ENCODE results near the gene MCM10. TPM values are rescaled to one million over a fixed set of nuclear protein-coding genes. Genes with fewer than 3 reads are reported as not detected.

Gene MCM10
- total RNA-seq, 4 donors from 2014 or later, result 0.22 TPM; not detected in 3

DNA sequence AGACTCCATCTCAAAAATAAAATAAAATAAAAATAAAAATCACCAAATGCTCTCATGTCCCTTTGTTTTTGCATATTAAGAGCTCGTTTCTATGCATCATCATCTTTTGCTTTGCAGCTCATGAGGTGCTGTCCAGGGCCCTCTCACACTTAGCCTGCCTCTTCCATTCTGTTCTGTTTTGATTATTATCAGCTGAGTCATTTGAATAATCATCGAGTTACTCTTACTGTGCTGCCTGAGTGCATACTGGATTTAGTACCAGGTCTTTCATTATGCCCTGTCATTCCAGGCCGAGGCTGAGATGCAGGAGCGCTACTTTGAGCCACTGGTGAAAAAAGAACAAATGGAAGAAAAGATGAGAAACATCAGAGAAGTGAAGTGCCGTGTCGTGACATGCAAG is 39.8 kb downstream of the MCM10 start:
- TF ChIP-seq, protein P1, sequence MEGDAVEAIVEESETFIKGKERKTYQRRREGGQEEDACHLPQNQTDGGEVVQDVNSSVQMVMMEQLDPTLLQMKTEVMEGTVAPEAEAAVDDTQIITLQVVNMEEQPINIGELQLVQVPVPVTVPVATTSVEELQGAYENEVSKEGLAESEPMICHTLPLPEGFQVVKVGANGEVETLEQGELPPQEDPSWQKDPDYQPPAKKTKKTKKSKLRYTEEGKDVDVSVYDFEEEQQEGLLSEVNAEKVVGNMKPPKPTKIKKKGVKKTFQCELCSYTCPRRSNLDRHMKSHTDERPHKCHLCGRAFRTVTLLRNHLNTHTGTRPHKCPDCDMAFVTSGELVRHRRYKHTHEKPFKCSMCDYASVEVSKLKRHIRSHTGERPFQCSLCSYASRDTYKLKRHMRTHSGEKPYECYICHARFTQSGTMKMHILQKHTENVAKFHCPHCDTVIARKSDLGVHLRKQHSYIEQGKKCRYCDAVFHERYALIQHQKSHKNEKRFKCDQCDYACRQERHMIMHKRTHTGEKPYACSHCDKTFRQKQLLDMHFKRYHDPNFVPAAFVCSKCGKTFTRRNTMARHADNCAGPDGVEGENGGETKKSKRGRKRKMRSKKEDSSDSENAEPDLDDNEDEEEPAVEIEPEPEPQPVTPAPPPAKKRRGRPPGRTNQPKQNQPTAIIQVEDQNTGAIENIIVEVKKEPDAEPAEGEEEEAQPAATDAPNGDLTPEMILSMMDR (IDR thresholded peaks at IDR 0.05), result no peak
- TF ChIP-seq POLR2A (IDR thresholded peaks at IDR 0.05) (no peak), EP300 (IDR thresholded peaks at IDR 0.05) (no peak)
- WGBS, 2 donors, result 83 to 90% methylated on average over 6 of the region's 6 CpGs
- no peak for DNase-seq (ENCODE audit: low spot score in 2 of 2)

DNA sequence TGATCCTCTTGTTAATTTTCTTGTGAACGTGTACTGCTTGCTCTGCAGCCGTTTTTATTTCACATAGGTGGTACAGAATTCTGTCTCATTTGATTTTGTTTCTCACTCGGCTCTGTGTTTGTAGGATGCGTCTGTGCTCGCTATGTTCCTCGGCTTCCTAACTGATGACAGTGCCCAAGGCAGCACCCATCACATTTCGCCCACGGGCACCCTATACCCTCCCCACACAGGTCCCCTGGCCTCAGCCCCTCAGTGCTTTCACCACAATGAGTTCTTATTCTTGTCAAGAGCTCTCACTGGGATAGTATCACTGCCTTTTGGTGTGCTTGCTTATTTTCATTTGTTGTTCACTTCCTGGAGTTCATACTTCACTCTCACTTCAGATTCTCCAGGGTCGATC is 44.7 kb downstream of the MCM10 start:
- H3K4me1 ChIP-seq, result no peaks in the 10 kb centered on the region
- WGBS, 2 donors, result 64 to 76% methylated on average over 9 of the region's 9 CpGs
- no peak for DNase-seq (ENCODE audit: low spot score in 2 of 2)
- no peaks in the 10 kb centered on the region for H3K36me3 ChIP-seq
- H3K9me3 ChIP-seq, result no peaks in the 10 kb centered on the region
- no peaks in the 10 kb centered on the region for H3K27me3 ChIP-seq
- H3K4me3 ChIP-seq, result no peak overlapping the region
- no peak overlapping the region for H3K27ac ChIP-seq
- no peak for TF ChIP-seq EP300 (IDR thresholded peaks at IDR 0.05)
- TF ChIP-seq, protein P1 (IDR thresholded peaks at IDR 0.05), result no peak
- TF ChIP-seq POLR2A (IDR thresholded peaks at IDR 0.05), result no peak

More for the DNA sequence above, 39.8 kb downstream of the MCM10 start:
- Histone ChIP-seq H3K4me3 (no peak overlapping the region), H3K27me3 (no peaks in the 10 kb centered on the region), H3K27ac (no peak overlapping the region), H3K4me1 (no peaks in the 10 kb centered on the region), H3K36me3 (no peaks in the 10 kb centered on the region), H3K9me3 (no peaks in the 10 kb centered on the region)

DNA sequence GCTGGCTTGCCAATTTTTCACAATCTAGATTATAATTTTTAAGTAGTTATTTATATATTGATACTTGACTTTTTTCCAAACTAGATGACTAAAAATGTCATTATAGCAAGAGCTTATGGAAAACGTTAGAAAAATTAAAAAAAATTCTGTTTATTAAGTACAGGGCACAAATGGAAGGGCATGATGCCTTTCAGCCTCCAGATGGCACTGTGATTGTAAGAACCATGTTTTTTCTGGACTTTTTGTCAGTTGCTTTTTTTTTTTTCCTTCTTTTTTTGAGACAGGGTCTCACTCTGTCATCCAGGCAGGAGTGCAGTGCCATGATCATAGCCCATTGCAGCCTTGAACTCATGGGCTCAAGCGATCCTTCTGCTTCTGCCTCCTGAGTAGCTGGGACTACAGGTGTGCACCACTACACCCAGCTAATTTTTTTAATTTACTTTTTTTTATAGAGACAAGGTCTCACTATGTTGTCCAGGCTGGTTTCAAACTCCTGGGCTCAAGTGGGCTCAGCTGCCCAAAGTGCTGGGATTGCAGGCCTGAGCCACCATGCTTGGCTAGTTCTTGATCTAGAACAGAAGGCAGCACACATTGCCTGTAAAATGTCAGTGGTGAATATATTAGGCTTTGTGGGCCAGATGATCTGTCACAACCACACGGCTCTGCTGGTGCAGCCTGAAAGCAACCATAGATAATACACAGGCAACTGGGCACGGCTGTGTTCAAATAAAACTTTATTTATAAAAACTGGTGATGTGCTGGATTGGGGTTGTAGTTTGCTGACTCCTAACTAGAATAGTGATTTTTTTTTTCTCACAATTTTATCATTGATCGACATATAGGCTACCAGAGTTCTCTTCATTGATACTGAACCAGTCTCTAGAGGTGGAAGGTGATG is 45.4 kb downstream of the MCM10 start:
- TF ChIP-seq POLR2A (IDR thresholded peaks at IDR 0.05), result no peak
- TF ChIP-seq, protein P1 (IDR thresholded peaks at IDR 0.05), result peak in 3 of 5 experiments; percentile 17 to 32 (median 22)
- no peak for TF ChIP-seq EP300 (IDR thresholded peaks at IDR 0.05)

DNA sequence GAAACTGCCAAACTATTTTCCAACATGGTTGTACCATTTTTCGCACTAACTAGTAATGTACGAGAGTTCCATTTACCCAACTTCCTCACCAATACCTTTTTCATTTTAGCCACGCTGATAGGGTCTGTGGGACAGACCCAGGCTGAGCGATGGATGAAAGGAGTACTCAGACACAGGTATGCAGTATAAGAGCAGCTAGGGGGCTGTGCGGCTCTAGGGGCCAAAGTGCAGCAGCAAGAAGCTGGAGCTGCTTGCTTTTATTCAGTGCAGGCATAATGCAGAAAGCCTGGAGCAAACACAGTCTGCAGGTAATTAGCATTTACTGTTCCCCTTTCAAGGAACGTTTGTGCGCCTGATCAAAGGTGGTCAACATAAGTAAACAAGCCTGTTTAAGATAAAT is 51.8 kb downstream of the MCM10 start:
- H3K4me1 ChIP-seq, result no peaks in the 10 kb centered on the region
- no peak for TF ChIP-seq EP300 (IDR thresholded peaks at IDR 0.05)
- H3K27ac ChIP-seq, result no peak overlapping the region
- no peak for DNase-seq (ENCODE audit: low spot score in 2 of 2)
- 82 to 89% methylated on average over 7 of the region's 7 CpGs for WGBS, 2 donors
- no peaks in the 10 kb centered on the region for H3K9me3 ChIP-seq
- no peak overlapping the region for H3K4me3 ChIP-seq
- H3K36me3 ChIP-seq, result no peaks in the 10 kb centered on the region
- H3K27me3 ChIP-seq, result no peaks in the 10 kb centered on the region

More for the DNA sequence above, 45.4 kb downstream of the MCM10 start:
- DNase-seq (ENCODE audit: low spot score in 2 of 2), result no peak
- Histone ChIP-seq H3K27me3 (no peaks in the 10 kb centered on the region), H3K4me3 (no peak overlapping the region), H3K36me3 (no peaks in the 10 kb centered on the region), H3K9me3 (no peaks in the 10 kb centered on the region), H3K4me1 (no peaks in the 10 kb centered on the region), H3K27ac (no peak overlapping the region)
- WGBS, 2 donors, result 55 to 66% methylated on average over 5 of the region's 5 CpGs

- H3K4me1 ChIP-seq, result no peaks in the 10 kb centered on the region
- H3K27me3 ChIP-seq, result no peaks in the 10 kb centered on the region
- no peak overlapping the region for H3K27ac ChIP-seq
- no peak for DNase-seq (ENCODE audit: low spot score in 2 of 2)
- no peak overlapping the region for H3K4me3 ChIP-seq
- no peaks in the 10 kb centered on the region for H3K36me3 ChIP-seq
- TF ChIP-seq POLR2A (IDR thresholded peaks at IDR 0.05), result no peak
- no peaks in the 10 kb centered on the region for H3K9me3 ChIP-seq
- WGBS, 2 donors, result 92 to 98% methylated on average over 4 of the region's 4 CpGs
Measured at GRCh38 chr10:13218878-13219277, 57.5 kb downstream of the MCM10 start.

All from tibial nerve (tissue), 4 donors.